Trophoblast cell (in vitro differentiated cells and primary cell): ENCODE measurements around the gene ABCA3.

Experiments
- DNase-seq, 2 donors: peaks; one replicate each; pipeline ENCODE4 v3.0.0-alpha.2; 2016
- H2AFZ ChIP-seq: 2 replicates; pipeline ENCODE4 v1.6.1; 2013; ENCODE audit warnings: low read length, moderate library complexity, mild to moderate bottlenecking; ENCODE audit not compliant: insufficient read depth, poor library complexity
- H2AK5ac ChIP-seq: 2 replicates; pipeline ENCODE4 v1.6.1; 2013; ENCODE audit warnings: mild to moderate bottlenecking, low read length
- H2BK120ac ChIP-seq: 2 replicates; pipeline ENCODE4 v1.6.1; 2013; ENCODE audit warnings: low read length, mild to moderate bottlenecking, moderate library complexity; ENCODE audit not compliant: insufficient read depth, poor library complexity
- H2BK12ac ChIP-seq: 2 replicates; pipeline ENCODE4 v1.6.1; 2013; ENCODE audit warnings: mild to moderate bottlenecking, low read length, moderate library complexity
- H2BK5ac ChIP-seq: 2 replicates; pipeline ENCODE4 v1.6.1; 2013; ENCODE audit warnings: low read length, low read depth, moderate library complexity, mild to moderate bottlenecking; ENCODE audit not compliant: poor library complexity
- H3K14ac ChIP-seq: 2 replicates; pipeline ENCODE4 v1.6.1; 2013; ENCODE audit warnings: mild to moderate bottlenecking, low read length
- H3K18ac ChIP-seq: 2 replicates; pipeline ENCODE4 v1.6.1; 2013; ENCODE audit warnings: mild to moderate bottlenecking, low read length
- H3K23ac ChIP-seq: 2 replicates; pipeline ENCODE4 v1.6.1; 2013; ENCODE audit warnings: low read length
- H3K27ac ChIP-seq: 2 replicates; pipeline ENCODE4 v1.5.1; 2013; ENCODE audit warnings: low read depth, mild to moderate bottlenecking, inconsistent platforms, low read length, moderate library complexity
- H3K27me3 ChIP-seq: 2 replicates; pipeline ENCODE4 v1.6.1; 2013; ENCODE audit warnings: inconsistent platforms, mild to moderate bottlenecking, low read length, moderate library complexity; ENCODE audit not compliant: insufficient read depth
- H3K36me3 ChIP-seq, 2 experiments: 1 replicate in 1 of 2; 2 replicates in 1 of 2; pipeline ENCODE4 v1.6.1; 2013; ENCODE audit warnings: low read length in 2 of 2, mild to moderate bottlenecking in 2 of 2, moderate library complexity in 1 of 2; ENCODE audit not compliant: insufficient read depth in 2 of 2, control insufficient read depth in 1 of 2
- H3K4ac ChIP-seq: 2 replicates; pipeline ENCODE4 v1.6.1; 2013; ENCODE audit warnings: low read depth, mild to moderate bottlenecking, low read length, moderate library complexity
- H3K4me1 ChIP-seq, 2 experiments: 1 replicate in 1 of 2; 2 replicates in 1 of 2; pipeline ENCODE4 v1.6.1; 2013; ENCODE audit warnings: low read length in 2 of 2, mild to moderate bottlenecking in 2 of 2, moderate library complexity in 1 of 2; ENCODE audit not compliant: insufficient read depth in 2 of 2, control insufficient read depth in 1 of 2
- H3K4me2 ChIP-seq: 2 replicates; pipeline ENCODE4 v1.6.1; 2013; ENCODE audit warnings: inconsistent platforms, mild to moderate bottlenecking, low read length, moderate library complexity
- H3K4me3 ChIP-seq: 2 replicates; pipeline ENCODE4 v1.5.1; 2013; ENCODE audit warnings: mild to moderate bottlenecking, low read depth, low read length, inconsistent platforms
- H3K79me1 ChIP-seq: one replicate; pipeline ENCODE4 v1.6.1; 2013; ENCODE audit warnings: low read length
- H3K79me2 ChIP-seq: 2 replicates; pipeline ENCODE4 v1.6.1; 2013; ENCODE audit warnings: low read length, mild to moderate bottlenecking; ENCODE audit not compliant: control insufficient read depth, insufficient read depth, poor library complexity
- H3K9ac ChIP-seq: 2 replicates; pipeline ENCODE4 v1.6.1; 2013; ENCODE audit warnings: mild to moderate bottlenecking, low read length
- H3K9me3 ChIP-seq: 2 replicates; pipeline ENCODE4 v1.6.1; 2013; ENCODE audit warnings: low read depth, mild to moderate bottlenecking, control low read depth, inconsistent platforms, low read length; ENCODE audit not compliant: insufficient read depth
- H4K12ac ChIP-seq: 2 replicates; pipeline ENCODE4 v1.6.1; 2013; ENCODE audit warnings: low read depth, mild to moderate bottlenecking, low read length, moderate library complexity
- H4K8ac ChIP-seq: 2 replicates; pipeline ENCODE4 v1.6.1; 2013; ENCODE audit warnings: low read depth, mild to moderate bottlenecking, low read length, moderate library complexity
- H4K91ac ChIP-seq: one replicate; pipeline ENCODE4 v1.6.1; 2013; ENCODE audit warnings: low read depth, mild to moderate bottlenecking, low read length, moderate library complexity
- WGBS: extraction: QIAGEN DNeasy Blood & Tissue Kit; methylation state at CpG from one replicate; pipeline ENCODE4 v1.1.7; 2013; ENCODE audit warnings: missing lambda C conversion rate; ENCODE audit not compliant: insufficient read length, insufficient coverage; ENCODE audit errors: extremely low coverage; 5-methylcytosine and 5-hydroxymethylcytosine counted together

The ABCA3 gene

DNA sequence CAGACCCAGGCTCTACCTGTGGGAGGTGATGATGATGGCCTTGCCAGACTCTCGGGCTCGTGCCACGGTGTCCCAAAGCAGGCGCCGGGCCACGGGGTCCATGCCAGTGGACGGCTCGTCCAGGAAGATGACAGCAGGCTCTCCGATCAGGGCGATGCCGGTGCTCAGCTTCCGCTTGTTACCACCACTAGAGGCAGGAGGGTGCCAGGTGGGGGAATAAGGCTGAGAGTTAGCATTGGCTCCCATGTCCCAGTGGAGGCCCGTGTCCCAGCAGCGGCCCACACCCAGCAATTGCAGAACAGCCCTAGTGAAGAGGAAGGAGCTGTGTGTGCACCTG is 62.3 kb downstream of the ABCA3 start:
- no peak overlapping the region for H2BK12ac ChIP-seq
- H3K4me2 ChIP-seq, result no peak overlapping the region
- no peak overlapping the region for H2BK5ac ChIP-seq
- H4K12ac ChIP-seq, result no peak overlapping the region
- H2AK5ac ChIP-seq, result no peak overlapping the region
- H4K91ac ChIP-seq, result no peak overlapping the region
- DNase-seq, result peak in 1 of 2 donors; percentile 18
- H3K9ac ChIP-seq, result no peak overlapping the region
- no peak overlapping the region for H3K18ac ChIP-seq
- H3K27me3 ChIP-seq, result no peaks in the 10 kb centered on the region
- no peak overlapping the region for H3K4me3 ChIP-seq
- H3K27ac ChIP-seq, result no peak overlapping the region
- H3K9me3 ChIP-seq, result peaks cover 2% of the 10 kb centered on the region
- WGBS, result no CpG with 5 or more reads among the region's 14 CpGs
- no peak overlapping the region for H3K14ac ChIP-seq
- no peak overlapping the region for H2BK120ac ChIP-seq
- no peak overlapping the region for H3K4ac ChIP-seq
- no peaks in the 10 kb centered on the region for H3K4me1 ChIP-seq
- H2AFZ ChIP-seq, result no peak overlapping the region
- no peak overlapping the region for H4K8ac ChIP-seq
- no peak overlapping the region for H3K23ac ChIP-seq
- H3K79me2 ChIP-seq, result no peaks in the 10 kb centered on the region
- H3K79me1 ChIP-seq, result no peaks in the 10 kb centered on the region
- H3K36me3 ChIP-seq, result no peaks in the 10 kb centered on the region

DNA sequence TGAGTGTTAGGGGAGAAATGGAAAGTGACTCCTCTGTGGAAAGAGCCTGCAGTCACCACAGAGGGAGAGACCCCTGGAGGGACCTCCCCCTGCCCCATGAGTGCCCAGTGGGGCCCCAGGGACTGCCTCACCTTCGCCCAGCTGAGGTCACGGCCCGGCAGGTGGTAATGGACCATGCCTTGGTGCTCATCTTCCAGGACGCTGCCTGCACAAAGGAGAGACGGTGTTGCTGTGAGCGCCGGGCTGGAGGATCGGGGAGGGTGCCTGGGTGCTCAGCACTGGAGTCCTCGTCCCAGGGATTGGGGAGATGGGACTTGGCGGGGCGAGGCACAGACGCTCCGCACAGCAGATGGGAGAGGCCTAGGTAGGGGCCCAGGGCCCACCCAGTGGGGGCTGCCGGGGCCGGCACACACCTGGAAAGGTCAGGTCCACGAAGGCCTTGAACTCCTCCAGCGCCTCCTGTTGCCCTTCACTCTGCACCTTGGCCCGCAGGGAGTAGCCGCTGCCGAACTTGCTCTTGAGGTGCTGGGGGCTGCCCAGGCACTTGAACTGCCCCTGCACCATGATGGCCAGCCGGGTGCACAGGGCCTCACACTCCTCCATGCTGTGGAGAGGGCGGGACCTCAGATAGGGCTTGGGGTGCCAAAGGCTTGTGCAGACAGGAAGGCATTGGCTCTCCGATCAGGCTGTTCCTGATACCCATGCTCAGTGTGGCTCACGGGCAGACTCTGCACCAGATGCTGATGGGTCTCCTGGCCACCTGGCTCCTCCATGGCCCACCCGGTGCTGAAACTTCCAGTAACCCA is 62.9 kb downstream of the ABCA3 start:
- Histone ChIP-seq H3K79me1 (no peaks in the 10 kb centered on the region), H2BK12ac (no peak overlapping the region), H2BK120ac (no peak overlapping the region), H2AK5ac (no peak overlapping the region), H4K91ac (no peak overlapping the region), H3K4me1 (no peaks in the 10 kb centered on the region), H3K4me3 (peak overlapping the region; percentile 30), H3K9ac (no peak overlapping the region), H3K4me2 (no peak overlapping the region), H3K27me3 (no peaks in the 10 kb centered on the region), H3K36me3 (no peaks in the 10 kb centered on the region), H4K8ac (no peak overlapping the region), H3K23ac (no peak overlapping the region), H3K27ac (no peak overlapping the region), H3K79me2 (no peaks in the 10 kb centered on the region), H4K12ac (no peak overlapping the region), H3K18ac (no peak overlapping the region), H3K4ac (no peak overlapping the region), H3K9me3 (no peaks in the 10 kb centered on the region), H2AFZ (no peak overlapping the region), H2BK5ac (no peak overlapping the region), H3K14ac (no peak overlapping the region)
- WGBS, result no CpG with 5 or more reads among the region's 25 CpGs
- DNase-seq, result no peak

DNA sequence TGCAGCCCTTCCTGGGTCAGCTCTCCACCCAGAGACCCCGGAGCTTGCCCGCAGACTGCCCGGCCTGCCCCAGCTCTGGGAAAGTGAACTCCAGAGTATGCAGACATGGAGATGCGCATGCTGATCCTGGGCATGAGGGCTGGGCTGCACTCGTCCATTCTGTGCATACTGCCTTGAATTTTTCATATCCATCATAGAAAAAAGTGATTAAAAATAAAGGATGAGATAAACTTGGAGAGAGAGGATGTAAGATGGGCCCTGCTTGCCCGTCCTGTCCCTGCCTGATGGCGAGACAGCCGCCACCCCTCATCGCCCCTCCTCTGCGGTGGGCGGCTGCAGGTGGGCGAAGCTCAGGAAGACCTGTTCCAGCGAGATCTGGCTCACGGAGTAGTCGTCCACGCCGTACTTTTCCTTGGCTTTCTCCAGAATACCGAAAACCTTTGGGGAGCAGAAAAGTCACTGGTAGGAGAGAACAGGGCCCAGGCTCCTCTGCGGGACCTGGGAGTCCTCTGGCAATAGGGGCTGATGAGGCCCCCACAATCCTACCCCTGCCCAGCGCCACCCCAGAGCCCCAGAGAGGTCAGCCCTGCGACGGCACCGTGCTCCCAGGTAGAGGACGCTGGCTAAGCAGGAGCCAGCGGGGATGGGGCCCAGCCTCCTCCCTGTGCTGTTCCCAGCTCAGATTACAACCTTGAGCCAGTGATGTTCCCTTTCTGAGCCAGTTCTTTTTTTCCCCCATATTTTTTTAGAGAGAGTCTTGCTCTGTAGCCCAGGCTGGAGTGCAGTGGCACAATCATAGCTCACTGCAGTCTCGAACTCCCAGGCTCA is 63.9 kb downstream of the ABCA3 start:
- H3K9ac ChIP-seq, result no peak overlapping the region
- H2BK5ac ChIP-seq, result no peak overlapping the region
- H3K27me3 ChIP-seq, result no peaks in the 10 kb centered on the region
- no peaks in the 10 kb centered on the region for H3K9me3 ChIP-seq
- H2BK12ac ChIP-seq, result no peak overlapping the region
- H3K4me3 ChIP-seq, result no peak overlapping the region
- no peaks in the 10 kb centered on the region for H3K79me1 ChIP-seq
- no peak for DNase-seq
- H3K23ac ChIP-seq, result no peak overlapping the region
- H3K18ac ChIP-seq, result no peak overlapping the region
- H3K14ac ChIP-seq, result no peak overlapping the region
- H2AFZ ChIP-seq, result no peak overlapping the region
- no peak overlapping the region for H3K4ac ChIP-seq
- no peak overlapping the region for H2BK120ac ChIP-seq
- no peak overlapping the region for H4K91ac ChIP-seq
- no CpG with 5 or more reads among the region's 26 CpGs for whole genome bisulfite sequencing
- no peak overlapping the region for H4K12ac ChIP-seq
- H3K27ac ChIP-seq, result no peak overlapping the region
- no peaks in the 10 kb centered on the region for H3K79me2 ChIP-seq
- no peak overlapping the region for H2AK5ac ChIP-seq
- H3K36me3 ChIP-seq, result peaks cover 0 to 5% of the 10 kb centered on the region in 2 experiments
- no peaks in the 10 kb centered on the region for H3K4me1 ChIP-seq
- H4K8ac ChIP-seq, result no peak overlapping the region
- H3K4me2 ChIP-seq, result no peak overlapping the region

DNA sequence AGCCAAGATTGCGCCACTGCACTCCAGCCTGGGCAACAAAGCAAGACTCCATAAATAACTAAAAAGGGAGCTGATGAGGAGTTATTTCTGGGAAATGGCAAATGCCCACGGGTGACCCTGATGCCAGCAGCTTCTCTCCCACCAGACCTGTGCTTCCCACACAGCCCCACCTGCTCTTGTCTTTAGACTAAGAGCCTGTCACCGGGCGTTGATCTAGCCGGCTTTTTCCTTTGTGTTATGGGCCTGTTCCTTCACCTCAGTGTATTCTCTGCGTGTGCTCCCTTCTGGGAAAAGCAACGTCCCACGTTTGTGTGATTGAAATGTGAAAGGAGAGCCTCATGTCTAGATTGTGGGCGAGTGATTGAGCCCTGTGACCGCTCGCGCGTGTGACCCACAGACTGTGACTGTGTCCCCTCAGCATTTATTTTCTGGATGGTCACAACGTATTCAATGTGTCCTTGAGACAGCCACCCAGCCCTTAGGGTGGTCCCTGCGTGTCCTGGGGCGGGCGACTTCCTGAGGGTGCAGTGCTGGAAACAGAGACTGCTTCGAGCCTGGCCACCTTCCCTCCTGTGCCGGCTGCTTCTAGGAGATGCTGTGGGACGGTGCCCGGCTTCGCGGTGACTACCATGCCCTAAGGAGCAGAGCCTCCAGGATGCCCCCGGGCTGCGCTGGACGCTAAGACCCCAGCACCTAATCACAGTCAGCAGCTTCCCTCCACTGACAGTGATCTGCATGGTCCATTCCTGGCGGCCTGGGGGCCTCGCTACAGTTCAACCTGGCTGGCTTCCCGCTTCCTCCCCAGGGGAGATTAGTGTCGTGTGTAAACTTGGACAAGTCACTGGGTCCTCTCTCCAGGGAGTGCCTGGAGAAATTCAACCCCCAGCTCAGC is 64.8 kb downstream of the ABCA3 start:
- Histone ChIP-seq H4K8ac (no peak overlapping the region), H2BK120ac (no peak overlapping the region), H3K79me2 (no peaks in the 10 kb centered on the region), H3K18ac (no peak overlapping the region), H4K91ac (no peak overlapping the region), H3K79me1 (no peaks in the 10 kb centered on the region), H4K12ac (no peak overlapping the region), H3K23ac (no peak overlapping the region), H3K27ac (no peak overlapping the region), H3K4me2 (no peak overlapping the region), H2BK12ac (no peak overlapping the region), H2AFZ (no peak overlapping the region), H3K4me3 (no peak overlapping the region), H3K36me3 (peaks cover 0 to 5% of the 10 kb centered on the region in 2 experiments), H2AK5ac (no peak overlapping the region), H2BK5ac (no peak overlapping the region), H3K27me3 (no peaks in the 10 kb centered on the region), H3K4me1 (no peaks in the 10 kb centered on the region), H3K9ac (no peak overlapping the region), H3K14ac (no peak overlapping the region), H3K4ac (no peak overlapping the region), H3K9me3 (no peaks in the 10 kb centered on the region)
- WGBS, result no CpG with 5 or more reads among the region's 30 CpGs
- no peak for DNase-seq
